Stomach (tissue), 4 donors: ENCODE data around the gene HTR6.

Source experiments
- CTCF ChIP-seq, 7 experiments: fragments of 450-650 bp in 4 of 7; fragments of 200-600 bp in 3 of 7; sonication (generic) in 3 of 7; IDR thresholded peaks; one replicate each; pipeline ENCODE4 v1.5.1; 2016 to 2019; ENCODE audit warnings: antibody characterized with exemption in 7 of 7, control low read depth in 2 of 7, mild to moderate bottlenecking in 1 of 7
- EP300 ChIP-seq: sonication (generic); formaldehyde crosslinking; IDR thresholded peaks from one replicate; pipeline ENCODE4 v1.6.1; 2017; ENCODE audit warnings: antibody characterized with exemption
- POLR2A ChIP-seq, 4 donors: fragments of 450-650 bp; IDR thresholded peaks; one replicate each; pipeline ENCODE4 v1.6.1; 2016; ENCODE audit warnings: antibody characterized with exemption in 4 of 4, control low read depth in 2 of 4, mild to moderate bottlenecking in 1 of 4, moderate library complexity in 1 of 4
- POLR2AphosphoS5 ChIP-seq, 3 donors: sonication (generic); formaldehyde crosslinking; IDR thresholded peaks; one replicate each; pipeline ENCODE4 v1.6.1; 2016; ENCODE audit warnings: antibody characterized with exemption in 3 of 3

DNA sequence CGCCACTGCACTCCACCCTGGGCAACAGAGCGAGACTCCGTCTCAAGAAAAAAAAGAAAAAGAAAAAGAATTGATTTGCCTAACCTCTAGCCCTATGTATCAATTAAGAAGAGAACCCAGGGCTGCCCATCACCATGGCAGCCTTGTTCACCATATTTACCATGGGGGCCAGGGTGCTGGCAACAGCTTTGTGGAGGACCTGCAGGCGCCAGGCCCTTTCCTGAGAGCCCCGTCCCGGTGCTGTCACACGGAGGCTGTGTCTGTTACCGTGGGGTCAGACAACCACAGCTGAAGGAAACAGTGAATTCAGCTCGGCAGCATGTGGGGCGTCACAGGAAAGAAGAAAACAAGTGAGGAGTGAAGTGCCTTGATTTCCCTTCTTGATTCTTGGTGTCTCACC is 27.1 kb upstream of the HTR6 start:
- TF ChIP-seq CTCF (IDR thresholded peaks at IDR 0.05) (no peak), POLR2AphosphoS5 (IDR thresholded peaks at IDR 0.05) (no peak), POLR2A (IDR thresholded peaks at IDR 0.05) (no peak), EP300 (no peak)
